Medulla oblongata (tissue), 1 donor: ENCODE results near the gene NRGN.
A peak's percentile ranks its signal among the peaks of the same experiment; 100 is the strongest.

Experiments used
- DNase-seq: peaks from one replicate; pipeline ENCODE4 v3.0.0-alpha.2; 2015; ENCODE audit errors: extremely low spot score

NRGN gene

GRCh38 chr11:124739479-124740276, at the start of gene NRGN:
NRGN (plus strand) TSS chr11:124739942; CDS start chr11:124740085, 143 bp downstream.
- peak; percentile 74 for DNase-seq

- no peak for DNase-seq
Measured at GRCh38 chr11:124693142-124693541, 46.6 kb upstream of the NRGN start.

GRCh38 chr11:124699547-124699946, 40.2 kb upstream of the NRGN start:
- no peak for DNase-seq

GRCh38 chr11:124700028-124700427, 39.7 kb upstream of the NRGN start:
- no peak for DNase-seq

GRCh38 chr11:124707829-124708228, 31.9 kb upstream of the NRGN start:
- DNase-seq: no peak

- no peak for DNase-seq
Measured at GRCh38 chr11:124712392-124712791, 27.4 kb upstream of the NRGN start.

GRCh38 chr11:124716591-124716990, 23.2 kb upstream of the NRGN start:
- no peak for DNase-seq

GRCh38 chr11:124717421-124717785, 22.3 kb upstream of the NRGN start:
- DNase-seq: no peak

- no peak for DNase-seq
Measured at GRCh38 chr11:124717786-124718651, 21.7 kb upstream of the NRGN start.

- DNase-seq: no peak
Measured at GRCh38 chr11:124718801-124719200, 20.9 kb upstream of the NRGN start.

DNA sequence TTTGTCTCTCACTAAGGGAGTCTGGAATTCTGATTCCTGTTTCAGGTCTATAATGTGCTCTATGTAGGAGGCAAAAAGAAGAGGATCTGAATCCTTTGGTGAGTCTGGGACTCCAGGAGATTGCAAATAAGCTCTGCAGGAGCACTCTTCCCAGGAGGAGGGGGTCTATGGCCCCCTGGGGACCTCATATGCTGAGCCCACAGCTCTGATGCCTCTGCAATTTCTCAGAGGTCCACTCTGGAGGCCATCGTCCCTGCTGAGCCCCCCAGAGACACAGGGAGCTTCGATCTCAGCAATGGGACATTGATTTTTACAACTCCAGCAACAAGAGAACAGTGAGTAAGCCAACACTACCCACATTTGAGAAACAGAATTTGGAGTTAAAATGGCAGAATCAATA, 20.2 kb upstream of the NRGN start:
- DNase-seq: no peak

DNA sequence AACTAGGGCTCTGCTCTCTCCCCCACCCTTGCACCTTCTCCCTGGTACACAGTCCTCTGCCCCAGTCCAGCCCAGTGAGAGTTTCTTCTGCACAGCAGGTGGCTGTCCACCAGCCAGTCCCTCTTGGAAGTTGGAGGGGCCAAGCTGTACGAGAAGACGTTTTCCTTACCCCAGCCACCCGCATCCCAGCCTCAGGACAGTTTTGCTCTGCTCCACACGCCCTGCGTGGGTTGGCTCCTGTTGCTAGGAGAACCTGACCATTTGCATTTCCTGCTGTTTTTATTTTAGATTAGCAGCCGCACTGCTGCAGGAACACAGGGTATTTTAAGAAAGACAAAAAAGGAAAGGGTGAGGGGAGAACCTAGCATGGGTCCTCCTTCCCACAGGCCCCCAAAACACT, 17.6 kb upstream of the NRGN start:
- DNase-seq: no peak

DNA sequence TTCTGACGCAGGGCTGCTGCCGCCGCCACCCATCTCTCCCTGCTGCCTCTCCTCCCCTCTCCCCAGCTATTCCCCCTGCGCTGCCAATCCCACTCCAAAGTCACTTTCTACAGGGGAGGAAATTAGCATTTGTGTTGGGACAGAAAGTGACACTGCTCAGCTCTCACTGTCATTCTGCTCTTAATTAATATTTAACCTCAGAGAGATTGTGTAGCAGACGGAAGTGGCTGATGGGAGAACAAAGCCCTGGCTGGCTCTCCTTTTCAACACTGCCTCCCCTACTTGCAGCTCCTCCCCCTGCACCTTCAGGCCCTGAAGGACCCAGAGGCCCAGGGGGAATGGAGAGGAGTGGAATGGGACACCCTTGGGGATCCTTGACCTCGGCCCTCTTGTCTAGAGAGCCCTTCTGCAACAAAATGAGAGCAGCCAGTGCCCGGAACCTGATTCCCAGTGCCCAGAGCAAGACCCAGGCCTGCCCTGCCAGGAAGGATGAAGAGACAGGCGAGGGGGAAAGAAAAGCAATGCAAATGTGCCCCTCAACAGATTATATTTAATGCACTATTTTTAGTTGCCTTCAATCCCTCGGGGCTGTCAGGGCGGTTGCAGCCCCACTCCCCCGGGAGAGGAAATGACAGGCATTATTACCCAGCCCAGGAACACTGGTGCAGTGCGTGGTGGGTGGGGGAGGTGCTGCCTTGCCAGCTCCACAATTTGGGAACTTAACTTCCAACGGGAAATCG, 14.6 kb upstream of the NRGN start:
- DNase-seq: no peak

GRCh38 chr11:124725719-124726105, 14.0 kb upstream of the NRGN start:
- DNase-seq: no peak

- no peak for DNase-seq
Measured at GRCh38 chr11:124727474-124727873, 12.3 kb upstream of the NRGN start.

GRCh38 chr11:124728134-124728533, 11.6 kb upstream of the NRGN start:
- no peak for DNase-seq

DNA sequence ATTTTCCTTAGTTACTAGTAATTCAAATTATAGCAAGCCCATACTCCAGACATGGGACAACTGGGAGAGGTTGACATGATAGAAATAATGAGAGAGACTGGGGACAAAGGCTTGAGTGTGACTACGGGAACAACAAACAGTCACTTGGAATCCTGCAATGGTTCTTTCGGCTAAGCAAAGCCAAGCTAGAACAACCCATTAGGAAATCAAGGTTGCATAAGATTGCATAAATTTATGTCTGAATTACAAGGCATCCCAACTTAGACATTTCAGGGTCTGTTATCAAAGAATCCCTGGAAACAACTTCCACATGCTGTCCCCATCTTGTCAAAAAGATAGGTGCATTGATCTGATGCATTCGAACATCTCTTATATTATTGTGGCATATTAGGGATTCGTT, 10.2 kb upstream of the NRGN start:
- DNase-seq: no peak

GRCh38 chr11:124732230-124732629, 7.5 kb upstream of the NRGN start:
- DNase-seq: no peak

DNA sequence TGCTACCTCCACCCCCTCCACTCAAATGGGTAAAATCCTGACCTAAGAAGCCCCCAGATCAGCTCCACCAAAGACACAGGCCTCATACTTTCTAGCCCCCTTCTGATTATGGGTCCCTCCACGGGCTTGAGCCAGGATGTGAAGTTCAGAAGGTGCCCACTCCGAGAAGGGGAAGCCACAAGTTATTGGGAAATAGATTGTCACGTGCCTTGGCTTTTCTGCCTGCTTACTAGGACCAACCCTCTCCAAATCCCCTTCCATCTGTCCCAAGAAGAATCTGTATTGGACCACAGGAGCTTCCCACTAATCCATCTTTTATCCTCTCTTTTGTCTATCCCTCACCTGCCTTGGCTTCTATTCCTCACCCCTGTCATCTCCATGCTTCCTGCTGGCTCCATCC, 3.0 kb upstream of the NRGN start:
- DNase-seq: peak; percentile 17

DNA sequence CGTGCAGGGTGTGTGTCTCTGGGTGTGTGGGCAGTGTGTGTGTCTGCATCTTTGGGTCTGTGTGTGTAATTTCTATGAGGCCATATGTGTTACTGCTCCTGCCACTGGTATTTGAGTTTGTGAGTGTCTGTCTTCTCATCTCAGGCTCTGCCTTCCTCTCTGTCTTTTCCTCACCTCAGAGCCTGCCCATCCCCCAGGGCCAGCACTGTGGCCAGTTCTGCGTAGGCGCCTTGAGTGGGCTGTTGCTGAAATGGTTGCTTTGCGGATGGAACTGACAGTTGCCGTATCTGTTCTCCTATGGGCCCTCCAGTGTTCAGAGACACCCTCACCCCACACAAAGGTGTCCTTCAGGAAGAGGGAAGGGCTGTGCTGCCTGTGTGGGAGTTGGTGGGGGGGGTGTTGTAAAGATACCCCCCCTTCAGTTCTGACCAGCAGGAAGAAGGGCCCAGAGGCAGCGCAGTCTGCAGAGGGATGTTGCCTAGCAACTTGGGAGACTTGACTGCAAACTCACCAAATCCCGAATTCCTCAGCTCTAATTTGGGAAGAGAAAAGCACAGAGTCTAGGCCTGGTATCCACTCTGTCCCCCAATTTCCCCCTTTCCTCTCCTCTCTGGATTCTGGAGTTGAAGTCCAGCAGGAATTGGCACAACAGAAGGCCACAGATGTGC, 2.0 kb upstream of the NRGN start:
- no peak for DNase-seq

DNA sequence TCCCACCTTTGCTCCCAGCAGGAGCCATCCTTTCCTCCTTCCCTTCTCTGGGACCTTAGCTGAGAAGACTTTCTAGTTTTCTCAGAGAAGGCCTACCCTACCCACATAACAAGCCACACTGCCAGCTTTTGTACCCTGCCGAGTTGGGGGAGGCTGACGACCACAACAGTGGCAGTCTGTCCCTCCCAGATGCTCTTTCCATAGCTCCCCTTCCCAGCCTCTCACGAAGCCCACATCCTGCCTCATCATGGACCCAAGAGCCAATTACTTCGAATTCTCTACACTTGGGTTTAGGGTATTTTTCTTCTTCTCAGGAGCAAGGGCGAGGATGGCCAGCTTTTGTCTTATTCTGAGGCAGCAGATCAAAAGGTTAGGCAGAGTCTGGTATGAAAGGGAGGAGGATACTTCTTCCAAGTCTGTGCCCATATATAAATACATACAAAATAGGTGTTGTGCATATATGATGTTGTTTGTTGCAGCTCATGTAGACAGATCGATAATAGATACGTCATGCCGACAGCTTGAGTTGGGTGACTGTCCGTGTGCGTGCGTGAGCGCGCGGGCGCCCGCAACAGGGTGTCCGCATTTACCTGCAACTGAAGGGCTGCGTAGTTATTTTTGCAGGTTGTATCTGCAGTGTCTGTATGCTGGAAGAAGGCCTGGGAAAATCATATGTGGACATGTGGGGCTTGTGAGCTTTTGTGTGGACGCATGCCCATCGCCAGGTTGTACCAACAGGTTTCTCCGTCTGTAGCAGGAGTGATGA, 846 bp upstream of the NRGN start:
- no peak for DNase-seq
